HepG2 (cell line): ENCODE data around the gene KRTAP10-9. TPM values are rescaled to one million over a fixed set of nuclear protein-coding genes. Genes with fewer than 3 reads are reported as not detected.

Source experiments
- ATAC-seq: fragments of 200-7000 bp; cut with Tn5 transposase; 3 replicates; pipeline ENCODE4 v1.9.1; 2020; ENCODE audit warnings: mild to moderate bottlenecking, moderate library complexity
- BruUV-seq: library from RNA; stranded (reverse); fragments of 400-500 nt; replicated peaks from 2 replicates; lab custom pipeline; 2021; lab: Mats Ljungman, UMichigan
- CTCF ChIA-PET: fragments of 300-600 bp; formaldehyde crosslinking; extraction: SDS; loops from one replicate; lab custom pipeline; 2021; ENCODE audit warnings: low total read pairs, inconsistent platforms, low intra/inter-chr PET ratio; lab: Yijun Ruan, JAX
- POLR2A ChIA-PET: fragments of 350-600 bp; sonication (Branson Sonifier 250); formaldehyde crosslinking; loops from one replicate; lab custom pipeline; 2020; ENCODE audit warnings: antibody characterized with exemption, inconsistent platforms; lab: Yijun Ruan, JAX
- DNase-seq: peaks from one replicate; pipeline ENCODE4 v3.0.0-alpha.2; 2015; ENCODE audit warnings: low spot score
- FAIRE-seq: peaks from 3 replicates; lab custom pipeline; 2011; peaks lifted over from hg19 to GRCh38; lab: Jason Lieb, UNC
- H2AFZ ChIP-seq: one replicate; pipeline ENCODE4 v1.6.1; 2011; ENCODE audit warnings: low read length, inconsistent platforms
- H3K27ac ChIP-seq: fragments of 300-600 bp; 3 replicates; pipeline ENCODE4 v1.8.0; 2011; ENCODE audit warnings: mixed run types, mild to moderate bottlenecking, mixed read lengths, low read length, inconsistent platforms; ENCODE audit not compliant: insufficient read depth; ENCODE audit errors: extremely low read length
- H3K27me3 ChIP-seq, 2 experiments: fragments of 200-600 bp in 1 of 2; 2 replicates in 1 of 2; 3 replicates in 1 of 2; pipeline versions ENCODE4 v1.6.0 to v1.8.0; 2011; ENCODE audit warnings: low read length in 2 of 2, mild to moderate bottlenecking in 2 of 2, moderate library complexity in 2 of 2, inconsistent platforms in 1 of 2; ENCODE audit not compliant: insufficient read depth in 2 of 2, control insufficient read depth in 1 of 2
- H3K36me3 ChIP-seq, 2 experiments: fragments of 200-600 bp in 1 of 2; replicated peaks in 1 of 2; 2 replicates in 1 of 2; 3 replicates in 1 of 2; pipeline versions ENCODE4 v1.5.1 to v1.8.0; 2011; ENCODE audit warnings: low read length in 2 of 2, inconsistent platforms in 1 of 2; ENCODE audit not compliant: insufficient read depth in 2 of 2, control insufficient read depth in 1 of 2
- H3K4me1 ChIP-seq: 2 replicates; pipeline ENCODE4 v1.5.1; 2012; ENCODE audit warnings: low read length, inconsistent platforms; ENCODE audit not compliant: insufficient read depth
- H3K4me2 ChIP-seq: 2 replicates; pipeline ENCODE4 v1.6.0; 2011; ENCODE audit warnings: low read depth, low read length, inconsistent platforms
- H3K4me3 ChIP-seq, 3 experiments: fragments of 200-600 bp in 1 of 3; sonication (generic), shearing (Covaris generic) in 1 of 3; replicated peaks in 1 of 3; 2 replicates each; pipeline ENCODE4 v1.5.1; 2011 to 2016; ENCODE audit warnings: low read length in 3 of 3, inconsistent platforms in 2 of 3, low read depth in 2 of 3, mild to moderate bottlenecking in 2 of 3, control low read depth in 1 of 3, mixed read lengths in 1 of 3; ENCODE audit not compliant: insufficient read depth in 1 of 3
- H3K79me2 ChIP-seq: one replicate; pipeline ENCODE4 v1.6.1; 2011; ENCODE audit warnings: low read length, inconsistent platforms; ENCODE audit not compliant: insufficient read depth
- H3K9ac ChIP-seq: 2 replicates; pipeline ENCODE4 v1.6.0; 2011; ENCODE audit warnings: mild to moderate bottlenecking, low read depth, low read length, inconsistent platforms; ENCODE audit not compliant: insufficient read depth
- H3K9me3 ChIP-seq: 2 replicates; pipeline ENCODE4 v1.5.1; 2012; ENCODE audit warnings: mild to moderate bottlenecking, low read length
- H4K20me1 ChIP-seq: 2 replicates; pipeline ENCODE4 v1.6.0; 2011; ENCODE audit warnings: inconsistent platforms, mild to moderate bottlenecking, low read length, moderate library complexity; ENCODE audit not compliant: insufficient read depth
- MAFK ChIP-seq, 2 experiments: IDR thresholded peaks in 1 of 2; conservative IDR thresholded peaks in 1 of 2; 2 replicates each; pipeline ENCODE4 v1.6.1; 2011; ENCODE audit warnings: improper control_type of control experiment in 2 of 2, low read length in 2 of 2
- PAF1 ChIP-seq: IDR thresholded peaks from 2 replicates; pipeline ENCODE4 v1.6.1; 2016; ENCODE audit warnings: missing genetic modification reagents, missing compliant biosample characterization
- WGBS: methylation state at CpG from one replicate; pipeline ENCODE4 v1.1.6; 2017; ENCODE audit warnings: low lambda C conversion rate; 5-methylcytosine and 5-hydroxymethylcytosine counted together
- in situ Hi-C: cut with HindIII; loops from 2 replicates; pipeline ENCODE4 v1.10.0; 2017; ENCODE audit warnings: low pct_unique_long_range_greater_than_20kb; ENCODE audit not compliant: extremely low pct_ligation_motif_present
- intact Hi-C: fragments of 100-400 bp; cut with micrococcal nuclease; formaldehyde crosslinking; loops from one replicate; pipeline ENCODE4 v1.10.0; 2022; ENCODE audit not compliant: unreplicated experiment
- polyA plus RNA-seq, 8 experiments: library from polyadenylated mRNA; depleted of rRNA in 3 of 8; stranded (reverse) in 7 of 8; unstranded in 1 of 8; fragments of >200 nt; fragmentation: Illumina TruSeq in 4 of 8; extraction: Trizol in 4 of 8; gene quantifications; 2 replicates each; pipeline versions ENCODE4 v1.2.1 to v1.2.3, GENCODE V29; 2011 to 2016; ENCODE audit warnings: low read depth in 4 of 8, missing spikeins in 1 of 8, mixed read lengths in 1 of 8; ENCODE audit not compliant: insufficient read depth in 1 of 8
- total RNA-seq, 5 experiments: library from RNA; depleted of rRNA; stranded (reverse); fragments of >200 nt; fragmentation: Illumina TruSeq; extraction: Trizol; gene quantifications; 2 replicates each; pipeline ENCODE4 v1.2.3, GENCODE V29; 2016; ENCODE audit warnings: low read depth in 1 of 5
- TF ChIP-seq, protein P1 (sequence below): sonication (generic); formaldehyde crosslinking; IDR thresholded peaks from 2 replicates; pipeline ENCODE4 v1.4.0; 2020; ENCODE audit warnings: low read depth, missing genetic modification reagents
- TF ChIP-seq, protein P2 (sequence below): sonication (generic); formaldehyde crosslinking; IDR thresholded peaks from 2 replicates; pipeline ENCODE4 v1.5.0; 2020; ENCODE audit warnings: missing genetic modification reagents
- TF ChIP-seq, protein P3 (sequence below): sonication (generic); formaldehyde crosslinking; IDR thresholded peaks from 2 replicates; pipeline ENCODE4 v1.4.0; 2020; ENCODE audit warnings: mild to moderate bottlenecking, missing genetic modification reagents

The KRTAP10-9 gene
- total and polyA plus RNA-seq, 2 of the 13 experiments (the other 11 are each of a cell fraction or from before 2014, with no cell fraction given), result not detected

DNA sequence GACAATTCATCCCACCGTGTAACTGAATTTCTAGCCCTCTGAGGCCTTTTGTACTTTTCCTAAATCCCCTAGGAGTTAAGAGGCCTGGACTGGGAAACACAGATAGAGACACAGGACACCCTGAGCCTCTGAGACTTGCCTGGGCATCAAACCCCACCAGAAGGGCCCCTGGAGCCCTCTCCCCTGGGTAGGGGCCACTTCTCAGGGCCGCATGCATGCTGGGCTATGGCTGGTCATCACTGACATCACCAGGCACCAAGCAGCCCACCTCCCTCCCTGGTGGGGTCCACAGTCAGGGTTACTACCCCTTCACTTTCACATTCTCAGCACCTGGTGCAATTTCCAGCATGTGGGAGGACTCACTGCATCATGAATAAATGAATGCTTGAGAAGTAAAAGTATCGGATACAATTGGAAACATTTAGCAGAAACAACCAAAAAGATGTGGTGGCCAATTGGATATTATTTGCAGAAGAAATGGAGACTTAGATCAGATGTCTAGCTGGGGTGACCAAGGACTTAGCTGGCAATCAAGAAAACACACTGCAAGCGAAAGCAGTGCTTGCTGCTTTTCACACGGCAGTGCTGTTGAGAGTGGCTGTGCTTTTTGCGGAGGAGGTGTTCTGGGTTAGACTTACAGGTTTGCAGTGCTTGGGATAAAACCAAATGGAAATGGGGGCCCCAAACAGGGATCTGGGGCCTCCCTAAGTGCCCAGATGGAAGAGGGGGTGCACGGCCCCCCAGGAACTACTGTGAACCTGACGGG, 27.4 kb upstream of the KRTAP10-9 start:
- H3K27ac ChIP-seq, result no peak overlapping the region
- no peak overlapping the region for H3K9ac ChIP-seq
- peaks cover 13% of the 10 kb centered on the region for H3K4me1 ChIP-seq
- DNase-seq (no peak), FAIRE-seq (no peak), ATAC-seq (no peak)
- in situ Hi-C loops, result no loop called here
- no peak overlapping the region for H3K4me2 ChIP-seq
- H3K27me3 ChIP-seq, result peaks cover 0 to 1% of the 10 kb centered on the region in 2 experiments; a peak in 1 of 5 replicates
- ChIA-PET CTCF (no interaction called here), POLR2A (no interaction called here)
- no peaks in the 10 kb centered on the region for H3K79me2 ChIP-seq
- no peak overlapping the region for H3K4me3 ChIP-seq
- BruUV-seq, result no TSS peak
- H3K9me3 ChIP-seq, result no peaks in the 10 kb centered on the region
- 79% methylated on average over 6 of the region's 8 CpGs for WGBS
- TF ChIP-seq, protein P1, sequence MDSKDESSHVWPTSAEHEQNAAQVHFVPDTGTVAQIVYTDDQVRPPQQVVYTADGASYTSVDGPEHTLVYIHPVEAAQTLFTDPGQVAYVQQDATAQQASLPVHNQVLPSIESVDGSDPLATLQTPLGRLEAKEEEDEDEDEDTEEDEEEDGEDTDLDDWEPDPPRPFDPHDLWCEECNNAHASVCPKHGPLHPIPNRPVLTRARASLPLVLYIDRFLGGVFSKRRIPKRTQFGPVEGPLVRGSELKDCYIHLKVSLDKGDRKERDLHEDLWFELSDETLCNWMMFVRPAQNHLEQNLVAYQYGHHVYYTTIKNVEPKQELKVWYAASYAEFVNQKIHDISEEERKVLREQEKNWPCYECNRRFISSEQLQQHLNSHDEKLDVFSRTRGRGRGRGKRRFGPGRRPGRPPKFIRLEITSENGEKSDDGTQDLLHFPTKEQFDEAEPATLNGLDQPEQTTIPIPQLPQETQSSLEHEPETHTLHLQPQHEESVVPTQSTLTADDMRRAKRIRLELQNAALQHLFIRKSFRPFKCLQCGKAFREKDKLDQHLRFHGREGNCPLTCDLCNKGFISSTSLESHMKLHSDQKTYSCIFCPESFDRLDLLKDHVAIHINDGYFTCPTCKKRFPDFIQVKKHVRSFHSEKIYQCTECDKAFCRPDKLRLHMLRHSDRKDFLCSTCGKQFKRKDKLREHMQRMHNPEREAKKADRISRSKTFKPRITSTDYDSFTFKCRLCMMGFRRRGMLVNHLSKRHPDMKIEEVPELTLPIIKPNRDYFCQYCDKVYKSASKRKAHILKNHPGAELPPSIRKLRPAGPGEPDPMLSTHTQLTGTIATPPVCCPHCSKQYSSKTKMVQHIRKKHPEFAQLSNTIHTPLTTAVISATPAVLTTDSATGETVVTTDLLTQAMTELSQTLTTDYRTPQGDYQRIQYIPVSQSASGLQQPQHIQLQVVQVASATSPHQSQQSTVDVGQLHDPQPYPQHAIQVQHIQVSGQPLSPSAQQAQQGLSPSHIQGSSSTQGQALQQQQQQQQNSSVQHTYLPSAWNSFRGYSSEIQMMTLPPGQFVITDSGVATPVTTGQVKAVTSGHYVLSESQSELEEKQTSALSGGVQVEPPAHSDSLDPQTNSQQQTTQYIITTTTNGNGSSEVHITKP, result no peak
- TF ChIP-seq, protein P2, sequence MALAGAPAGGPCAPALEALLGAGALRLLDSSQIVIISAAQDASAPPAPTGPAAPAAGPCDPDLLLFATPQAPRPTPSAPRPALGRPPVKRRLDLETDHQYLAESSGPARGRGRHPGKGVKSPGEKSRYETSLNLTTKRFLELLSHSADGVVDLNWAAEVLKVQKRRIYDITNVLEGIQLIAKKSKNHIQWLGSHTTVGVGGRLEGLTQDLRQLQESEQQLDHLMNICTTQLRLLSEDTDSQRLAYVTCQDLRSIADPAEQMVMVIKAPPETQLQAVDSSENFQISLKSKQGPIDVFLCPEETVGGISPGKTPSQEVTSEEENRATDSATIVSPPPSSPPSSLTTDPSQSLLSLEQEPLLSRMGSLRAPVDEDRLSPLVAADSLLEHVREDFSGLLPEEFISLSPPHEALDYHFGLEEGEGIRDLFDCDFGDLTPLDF (CRISPR knock-in tag), result no peak
- TF ChIP-seq MAFK (conservative IDR thresholded peaks at IDR 0.05 in 1 of 2, IDR thresholded peaks at IDR 0.05 in 1 of 2; ENCODE audit: low read length in 2 of 2), result no peak
- TF ChIP-seq PAF1 (CRISPR knock-in tag), result no peak
- TF ChIP-seq, protein P3, sequence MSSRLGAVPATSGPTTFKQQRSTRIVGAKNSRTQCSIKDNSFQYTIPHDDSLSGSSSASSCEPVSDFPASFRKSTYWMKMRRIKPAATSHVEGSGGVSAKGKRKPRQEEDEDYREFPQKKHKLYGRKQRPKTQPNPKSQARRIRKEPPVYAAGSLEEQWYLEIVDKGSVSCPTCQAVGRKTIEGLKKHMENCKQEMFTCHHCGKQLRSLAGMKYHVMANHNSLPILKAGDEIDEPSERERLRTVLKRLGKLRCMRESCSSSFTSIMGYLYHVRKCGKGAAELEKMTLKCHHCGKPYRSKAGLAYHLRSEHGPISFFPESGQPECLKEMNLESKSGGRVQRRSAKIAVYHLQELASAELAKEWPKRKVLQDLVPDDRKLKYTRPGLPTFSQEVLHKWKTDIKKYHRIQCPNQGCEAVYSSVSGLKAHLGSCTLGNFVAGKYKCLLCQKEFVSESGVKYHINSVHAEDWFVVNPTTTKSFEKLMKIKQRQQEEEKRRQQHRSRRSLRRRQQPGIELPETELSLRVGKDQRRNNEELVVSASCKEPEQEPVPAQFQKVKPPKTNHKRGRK (CRISPR knock-in tag), result no peak
- no peaks in the 10 kb centered on the region for H3K36me3 ChIP-seq
- H2AFZ ChIP-seq, result no peak overlapping the region
- no peaks in the 10 kb centered on the region for H4K20me1 ChIP-seq
- intact Hi-C loops, result no loop called here
